H9 (cell line): Measurements from ENCODE around the gene NUP210L. TPM values are rescaled to one million over a fixed set of nuclear protein-coding genes. Genes with fewer than 3 reads are reported as not detected.

Source experiments
- DNase-seq: peaks from one replicate; pipeline ENCODE4 v3.0.0-alpha.2; 2017
- H2AFZ ChIP-seq: one replicate; pipeline ENCODE4 v1.6.1; 2013; ENCODE audit warnings: mild to moderate bottlenecking, low read length, control low read depth, moderate library complexity
- H2AK5ac ChIP-seq: 2 replicates; pipeline ENCODE4 v1.6.1; 2013; ENCODE audit warnings: low read length, control low read depth, mixed read lengths; ENCODE audit not compliant: insufficient read length
- H2BK120ac ChIP-seq: one replicate; pipeline ENCODE4 v1.6.1; 2013; ENCODE audit warnings: low read depth, mild to moderate bottlenecking, low read length, control low read depth, inconsistent platforms; ENCODE audit not compliant: poor library complexity, severe bottlenecking
- H2BK12ac ChIP-seq: 2 replicates; pipeline ENCODE4 v1.6.1; 2013; ENCODE audit warnings: low read length, control low read depth, mixed read lengths, low read depth; ENCODE audit not compliant: insufficient read length
- H2BK15ac ChIP-seq: 2 replicates; pipeline ENCODE4 v1.6.1; 2013; ENCODE audit warnings: low read depth, low read length, control low read depth
- H2BK20ac ChIP-seq: one replicate; pipeline ENCODE4 v1.6.1; 2013; ENCODE audit warnings: low read depth, mild to moderate bottlenecking, low read length, control low read depth, inconsistent platforms; ENCODE audit not compliant: poor library complexity, severe bottlenecking
- H2BK5ac ChIP-seq: 2 replicates; pipeline ENCODE4 v1.6.1; 2013; ENCODE audit warnings: low read length, control low read depth, mixed read lengths; ENCODE audit not compliant: insufficient read length
- H3K14ac ChIP-seq: 2 replicates; pipeline ENCODE4 v1.6.1; 2013; ENCODE audit warnings: low read length, control low read depth; ENCODE audit not compliant: insufficient read depth
- H3K18ac ChIP-seq: 2 replicates; pipeline ENCODE4 v1.6.1; 2013; ENCODE audit warnings: low read depth, mild to moderate bottlenecking, mixed read lengths, low read length, control low read depth; ENCODE audit not compliant: insufficient read length
- H3K23ac ChIP-seq: 2 replicates; pipeline ENCODE4 v1.6.1; 2013; ENCODE audit warnings: low read length, control low read depth, mixed read lengths, low read depth; ENCODE audit not compliant: insufficient read length
- H3K23me2 ChIP-seq: 2 replicates; pipeline ENCODE4 v1.6.1; 2013; ENCODE audit warnings: low read depth, mild to moderate bottlenecking, mixed read lengths, low read length, control low read depth; ENCODE audit not compliant: insufficient read length, poor library complexity, severe bottlenecking
- H3K27ac ChIP-seq: 2 replicates; pipeline ENCODE4 v1.5.1; 2013; ENCODE audit warnings: low read length, control low read depth, mixed read lengths, low read depth; ENCODE audit not compliant: insufficient read length
- H3K27me3 ChIP-seq: 2 replicates; pipeline ENCODE4 v1.6.1; 2013; ENCODE audit warnings: low read length, control low read depth, inconsistent platforms; ENCODE audit not compliant: insufficient read depth
- H3K4ac ChIP-seq: 2 replicates; pipeline ENCODE4 v1.6.1; 2013; ENCODE audit warnings: low read depth, mild to moderate bottlenecking, control low read depth, inconsistent platforms, low read length, moderate library complexity
- H3K4me1 ChIP-seq: 2 replicates; pipeline ENCODE4 v1.6.1; 2013; ENCODE audit warnings: low read length, control low read depth, inconsistent platforms; ENCODE audit not compliant: insufficient read depth
- H3K4me2 ChIP-seq: 2 replicates; pipeline ENCODE4 v1.6.1; 2013; ENCODE audit warnings: low read length, control low read depth, mixed read lengths; ENCODE audit not compliant: insufficient read length, insufficient read depth
- H3K56ac ChIP-seq: 2 replicates; pipeline ENCODE4 v1.6.1; 2013; ENCODE audit warnings: low read depth, mild to moderate bottlenecking, mixed read lengths, low read length, control low read depth; ENCODE audit not compliant: insufficient read length
- H3K79me1 ChIP-seq: 2 replicates; pipeline ENCODE4 v1.6.1; 2013; ENCODE audit warnings: low read depth, mild to moderate bottlenecking, moderate library complexity, low read length, control low read depth, inconsistent platforms; ENCODE audit not compliant: insufficient read depth, poor library complexity, severe bottlenecking
- H3K79me2 ChIP-seq: 2 replicates; pipeline ENCODE4 v1.6.1; 2013; ENCODE audit warnings: low read length, control low read depth, inconsistent platforms; ENCODE audit not compliant: insufficient read depth
- H3K9ac ChIP-seq: 2 replicates; pipeline ENCODE4 v1.6.1; 2013; ENCODE audit warnings: low read length, control low read depth, mixed read lengths; ENCODE audit not compliant: insufficient read length; ENCODE audit errors: extremely low read depth
- H3K9me3 ChIP-seq: one replicate; pipeline ENCODE4 v1.6.1; 2013; ENCODE audit warnings: low read depth, low read length, inconsistent platforms; ENCODE audit not compliant: control insufficient read depth
- H3T11ph ChIP-seq: one replicate; pipeline ENCODE4 v1.6.1; 2013; ENCODE audit warnings: mild to moderate bottlenecking, low read length, control low read depth, inconsistent platforms
- H4K20me1 ChIP-seq: one replicate; pipeline ENCODE4 v1.6.1; 2013; ENCODE audit not compliant: control insufficient read depth, insufficient read length, insufficient read depth
- H4K5ac ChIP-seq: 2 replicates; pipeline ENCODE4 v1.6.1; 2013; ENCODE audit warnings: low read depth, mild to moderate bottlenecking, mixed read lengths, low read length, control low read depth; ENCODE audit not compliant: insufficient read length
- H4K8ac ChIP-seq: replicated peaks from 2 replicates; pipeline ENCODE4 v1.6.1; 2013; ENCODE audit warnings: low read length, control low read depth, mixed read lengths, low read depth; ENCODE audit not compliant: insufficient read length
- H4K91ac ChIP-seq: 2 replicates; pipeline ENCODE4 v1.6.1; 2013; ENCODE audit warnings: low read depth, mild to moderate bottlenecking, moderate library complexity, mixed read lengths, low read length, control low read depth; ENCODE audit not compliant: insufficient read length
- H3K27ac Mint-ChIP-seq, 3 experiments: 2 replicates in 2 of 3; 3 replicates in 1 of 3; pipeline ENCODE4 v1.8.0; 2020 to 2021; ENCODE audit warnings: mixed read lengths in 3 of 3, mild to moderate bottlenecking in 1 of 3, moderate library complexity in 1 of 3
- H3K27me3 Mint-ChIP-seq: 2 replicates; pipeline ENCODE4 v1.8.0; 2021; ENCODE audit warnings: low read depth, mild to moderate bottlenecking, moderate library complexity, mixed read lengths
- H3K36me3 Mint-ChIP-seq, 3 experiments: 2 replicates in 2 of 3; 3 replicates in 1 of 3; pipeline ENCODE4 v1.8.0; 2020 to 2021; ENCODE audit warnings: low read depth in 3 of 3, mixed read lengths in 3 of 3; ENCODE audit not compliant: insufficient read depth in 1 of 3
- H3K4me1 Mint-ChIP-seq, 2 experiments: 2 replicates each; pipeline ENCODE4 v1.8.0; 2020; ENCODE audit warnings: mixed read lengths in 2 of 2
- H3K4me3 Mint-ChIP-seq, 2 experiments: 2 replicates in 1 of 2; 3 replicates in 1 of 2; pipeline ENCODE4 v1.8.0; 2020 to 2021; ENCODE audit warnings: mild to moderate bottlenecking in 2 of 2, mixed read lengths in 2 of 2, moderate library complexity in 1 of 2
- H3K9me3 Mint-ChIP-seq, 2 experiments: 2 replicates in 1 of 2; 3 replicates in 1 of 2; pipeline ENCODE4 v1.8.0; 2020; ENCODE audit warnings: mild to moderate bottlenecking in 2 of 2, mixed read lengths in 2 of 2, moderate library complexity in 1 of 2
- CTCF ChIP-seq: fragments of 200-600 bp; sonication (generic); conservative IDR thresholded peaks from 3 replicates; pipeline ENCODE4 v1.8.0; 2021; ENCODE audit warnings: antibody characterized with exemption, mild to moderate bottlenecking
- WGBS: extraction: QIAGEN DNeasy Blood & Tissue Kit; methylation state at CpG from one replicate; pipeline ENCODE4 v1.1.7; 2013; ENCODE audit warnings: missing lambda C conversion rate, low lambda C conversion rate, mixed read lengths; ENCODE audit not compliant: insufficient read length; ENCODE audit errors: extremely low coverage; 5-methylcytosine and 5-hydroxymethylcytosine counted together
- total RNA-seq: library from RNA; stranded (reverse); gene quantifications from 2 replicates; pipeline ENCODE4 v1.2.1, GENCODE V29; 2021

The NUP210L gene
- total RNA-seq, 1 experiment from 2014 or later, result 0.04 TPM

- H3K27me3 Mint-ChIP-seq, result no peaks in the 10 kb centered on the region
- H3K4me1 Mint-ChIP-seq, result peaks cover 50 to 67% of the 10 kb centered on the region in 2 experiments
- peaks cover 17% of the 10 kb centered on the region; the same call in 1 of the 2 replicates for H3K79me2 ChIP-seq
- H3K9me3 Mint-ChIP-seq, result peaks cover 0 to 4% of the 10 kb centered on the region in 2 experiments; a peak in 2 of 5 replicates
- H2BK5ac ChIP-seq, result peak overlapping the region; percentile 60
- H3K9me3 ChIP-seq, result no peaks in the 10 kb centered on the region
- H3K79me1 ChIP-seq, result peaks cover 8% of the 10 kb centered on the region
- no peak overlapping the region for H2BK120ac ChIP-seq
- H3K27me3 ChIP-seq, result no peaks in the 10 kb centered on the region
- peak overlapping the region; percentile 97 for H3K27ac ChIP-seq
- H2BK12ac ChIP-seq, result no peak overlapping the region
- no peak overlapping the region for H4K8ac ChIP-seq
- H4K20me1 ChIP-seq, result no peaks in the 10 kb centered on the region
- peak overlapping the region; percentile 96 for H3K4me2 ChIP-seq
- H2BK15ac ChIP-seq, result no peak overlapping the region
- H3K36me3 Mint-ChIP-seq, result peaks cover 31 to 40% (median 36%) of the 10 kb centered on the region in 3 experiments
- peak overlapping the region; percentile 98 to 99 (median 99) for H3K27ac Mint-ChIP-seq
- H3K23me2 ChIP-seq, result peaks cover 29% of the 10 kb centered on the region
- DNase-seq, result peak; percentile 87
- H4K5ac ChIP-seq, result peak overlapping the region; percentile 73
- no peak overlapping the region for H3T11ph ChIP-seq
- no peak overlapping the region for H3K56ac ChIP-seq
- no peak overlapping the region for H2BK20ac ChIP-seq
- H3K14ac ChIP-seq, result peak overlapping the region; percentile 54; the same call in 1 of the 2 replicates
- H3K4ac ChIP-seq, result no peak overlapping the region; the same call in 1 of the 2 replicates
- H3K9ac ChIP-seq, result peak overlapping the region; percentile 81
- TF ChIP-seq CTCF, result no peak
- no peak overlapping the region for H2AK5ac ChIP-seq
- H4K91ac ChIP-seq, result peak overlapping the region; percentile 31
- H3K4me1 ChIP-seq, result no peaks in the 10 kb centered on the region
- WGBS, result no CpG with 5 or more reads among the region's 22 CpGs
- H2AFZ ChIP-seq, result no peak overlapping the region
- H3K23ac ChIP-seq, result no peak overlapping the region
- peak overlapping the region; percentile 89 to 94 for H3K4me3 Mint-ChIP-seq
- peak overlapping the region; percentile 74 for H3K18ac ChIP-seq
These were observed 191.0 kb downstream of the NUP210L start for GRCh38 chr1:153963850-153964331.
